NCI-H524 treated with DMSO at 0.1 percent for 48 hours (cell line): ENCODE data around the gene OR56B4.
"Not testable (repeated sequence)": the region's sequence is repeated elsewhere in the genome, so short reads cannot be mapped to it uniquely, and the experiment has no call there.

Experiments used
- DNase-seq: peaks from one replicate; lab custom pipeline; 2025; lab: John Stamatoyannopoulos, UW

OR56B4 gene, protein sequence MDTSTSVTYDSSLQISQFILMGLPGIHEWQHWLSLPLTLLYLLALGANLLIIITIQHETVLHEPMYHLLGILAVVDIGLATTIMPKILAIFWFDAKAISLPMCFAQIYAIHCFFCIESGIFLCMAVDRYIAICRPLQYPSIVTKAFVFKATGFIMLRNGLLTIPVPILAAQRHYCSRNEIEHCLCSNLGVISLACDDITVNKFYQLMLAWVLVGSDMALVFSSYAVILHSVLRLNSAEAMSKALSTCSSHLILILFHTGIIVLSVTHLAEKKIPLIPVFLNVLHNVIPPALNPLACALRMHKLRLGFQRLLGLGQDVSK

DNA sequence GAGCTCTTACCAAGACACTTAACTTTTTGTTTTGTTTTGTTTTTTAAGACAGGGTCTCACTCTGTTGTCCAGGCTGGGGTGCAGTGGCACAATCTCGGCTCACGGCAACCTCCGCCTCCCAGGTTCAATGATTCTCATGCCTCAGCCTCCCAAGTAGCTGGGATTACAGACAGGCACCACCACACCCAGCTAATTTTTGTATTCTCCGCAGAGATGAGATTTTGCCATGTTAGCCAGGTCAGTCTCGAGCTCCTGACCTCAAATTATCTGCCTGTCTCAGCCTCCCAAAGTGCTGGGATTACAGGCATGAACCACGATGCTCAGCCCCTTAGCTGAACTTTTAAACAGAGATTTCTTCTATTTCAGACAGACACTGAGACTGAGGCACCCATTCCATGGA lies at the start of gene OR56B4:
OR56B4 (plus strand) TSS at position 301 of the 400 bp plus-strand sequence; CDS start at position 396, 95 bp downstream.
- not testable (repeated sequence) for DNase-seq

DNA sequence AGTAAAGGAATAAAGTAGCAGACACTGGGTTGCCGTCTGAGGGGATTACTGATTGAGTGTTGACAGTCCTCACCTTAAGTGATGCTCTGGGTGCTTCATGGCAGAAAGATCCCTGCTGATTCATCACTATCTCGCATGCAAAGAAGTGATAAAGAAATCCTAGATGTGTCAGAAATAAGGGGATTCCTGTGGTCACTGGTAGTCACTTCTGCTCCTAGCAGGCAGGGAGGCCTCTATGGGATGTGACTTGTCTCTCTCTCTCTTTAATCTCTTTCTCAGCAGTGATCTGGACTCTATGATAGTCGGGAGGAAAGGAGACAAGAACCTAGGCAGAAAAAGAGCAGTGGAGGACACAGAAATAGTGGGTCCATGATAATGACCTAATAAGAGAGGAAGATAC lies 46.0 kb upstream of the OR56B4 start:
- DNase-seq = no peak

DNA sequence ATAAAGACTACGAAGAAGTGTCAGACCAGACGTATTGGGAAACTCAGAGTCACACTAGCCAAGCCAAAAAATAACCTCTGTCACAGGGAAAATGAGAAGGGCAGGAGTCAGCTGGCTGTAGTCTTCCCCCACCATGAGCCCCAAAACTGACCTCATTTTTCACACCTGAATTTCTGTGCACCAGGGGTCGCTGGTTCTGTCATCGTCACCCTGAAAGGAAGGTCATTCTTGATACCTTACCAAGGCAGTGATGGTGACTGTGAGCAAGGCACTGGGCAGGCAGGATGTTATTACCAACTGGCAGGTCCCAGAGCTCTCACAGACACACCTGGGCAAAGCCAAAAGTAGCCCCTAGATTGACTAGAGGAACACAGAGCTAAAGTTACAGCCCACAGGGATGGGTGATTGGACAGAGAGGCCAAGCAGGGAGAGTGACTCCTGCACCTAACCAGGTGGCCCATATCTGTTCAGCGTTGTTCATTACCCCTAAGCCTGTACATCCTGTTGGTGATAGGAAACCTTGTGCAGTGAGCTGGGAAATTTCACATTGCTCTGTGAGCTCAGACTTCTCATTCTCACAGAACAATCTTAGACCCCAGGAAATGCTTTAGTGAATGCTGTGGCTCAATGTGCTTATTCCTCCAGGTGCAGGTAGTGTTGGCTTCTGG lies 44.7 kb upstream of the OR56B4 start:
- DNase-seq = no peak

DNA sequence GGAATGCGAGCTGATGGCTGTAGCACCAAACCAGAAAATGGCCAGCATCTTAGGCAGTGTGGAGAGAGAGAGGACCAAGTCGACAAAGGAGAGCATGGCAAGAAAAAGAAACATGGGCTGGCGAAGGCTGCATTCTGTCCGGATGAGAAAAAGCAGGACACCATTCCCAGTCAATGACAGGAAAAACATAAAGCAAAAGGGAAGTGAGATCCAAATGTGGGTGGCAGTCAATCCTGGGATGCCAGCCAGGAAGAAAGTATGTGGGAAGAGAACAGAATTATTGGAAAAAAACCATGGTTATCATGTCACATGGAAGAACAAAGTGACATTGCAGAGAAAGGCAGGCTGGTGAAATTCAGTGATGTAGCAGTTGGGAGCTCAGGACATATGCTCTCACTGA lies 40.0 kb upstream of the OR56B4 start:
- DNase-seq = no peak

DNA sequence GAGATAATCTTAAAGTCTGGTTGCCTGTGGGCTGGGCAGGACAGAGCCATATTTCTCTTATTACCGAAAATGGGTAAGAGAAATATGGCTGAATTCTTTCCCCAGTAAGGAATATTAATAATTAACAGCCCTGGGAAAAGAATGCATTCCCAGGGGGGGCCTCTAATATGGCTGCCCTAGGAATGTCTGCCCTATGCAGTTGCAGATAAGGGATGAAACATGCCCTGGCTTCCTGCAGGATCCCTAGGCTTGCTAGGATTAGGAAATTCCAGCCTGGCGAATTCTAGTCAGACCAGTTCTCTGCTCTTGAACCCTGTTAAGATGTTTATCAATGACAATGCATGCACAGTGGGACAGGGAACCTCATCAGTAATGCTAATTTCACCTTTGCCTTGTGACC lies 31.0 kb upstream of the OR56B4 start:
- not testable (repeated sequence) for DNase-seq

DNA sequence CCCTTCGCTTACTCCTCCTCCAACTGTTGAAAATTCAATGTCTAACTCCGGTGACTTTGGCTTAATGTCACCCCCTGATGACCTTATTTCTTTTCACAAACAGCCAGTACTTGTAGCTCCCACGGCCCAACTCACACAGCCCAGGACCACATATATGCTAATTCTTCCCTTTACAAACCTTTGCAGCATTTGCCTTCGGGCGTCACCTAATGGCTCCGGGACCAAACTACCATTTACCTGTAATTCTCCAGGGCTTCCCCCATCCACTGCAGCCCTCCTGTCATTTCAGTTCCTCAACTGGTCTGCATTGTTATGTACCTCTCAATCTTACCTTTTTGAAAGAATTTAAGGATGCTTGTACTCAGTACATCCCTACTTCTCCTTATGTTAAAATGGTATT lies 29.8 kb upstream of the OR56B4 start:
- DNase-seq = no peak

DNA sequence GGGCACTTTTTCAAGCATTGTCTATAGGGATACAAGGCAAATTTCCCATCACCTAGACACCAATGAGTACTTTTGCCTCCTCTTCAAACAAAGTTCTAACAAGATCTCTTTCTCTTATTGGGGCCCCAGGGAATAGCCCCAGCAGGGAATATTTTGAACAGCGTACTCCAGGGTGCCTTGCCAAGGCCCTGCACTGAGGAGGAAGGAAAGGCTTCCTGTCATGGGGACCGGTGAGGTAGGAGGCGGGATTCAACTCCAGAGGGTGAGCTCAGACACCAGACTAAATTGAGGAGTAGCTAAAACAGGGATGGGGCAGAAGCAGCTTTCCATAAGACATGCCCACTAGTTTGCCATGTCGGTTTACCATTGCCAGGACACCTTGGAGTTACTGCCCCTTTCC lies 28.0 kb upstream of the OR56B4 start:
- no peak for DNase-seq

DNA sequence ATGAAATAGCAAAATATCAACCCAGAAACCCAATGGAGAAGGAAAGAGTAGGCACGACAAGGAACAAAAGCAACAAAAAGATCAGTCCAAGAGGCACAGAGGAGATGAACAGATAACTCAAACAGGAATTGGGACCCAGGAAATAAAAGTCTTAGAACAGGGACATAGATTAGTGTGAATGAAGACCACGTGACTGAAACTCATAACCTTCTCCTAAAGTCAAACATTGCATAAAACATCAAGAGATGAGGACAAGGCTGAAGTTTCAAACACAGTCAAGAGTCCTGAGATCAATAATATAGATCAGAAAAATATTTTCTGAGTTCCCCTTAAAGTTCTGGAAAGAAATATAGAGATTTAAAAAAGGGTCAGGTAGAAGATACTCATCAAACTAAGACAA lies 24.4 kb upstream of the OR56B4 start:
- no peak for DNase-seq

DNA sequence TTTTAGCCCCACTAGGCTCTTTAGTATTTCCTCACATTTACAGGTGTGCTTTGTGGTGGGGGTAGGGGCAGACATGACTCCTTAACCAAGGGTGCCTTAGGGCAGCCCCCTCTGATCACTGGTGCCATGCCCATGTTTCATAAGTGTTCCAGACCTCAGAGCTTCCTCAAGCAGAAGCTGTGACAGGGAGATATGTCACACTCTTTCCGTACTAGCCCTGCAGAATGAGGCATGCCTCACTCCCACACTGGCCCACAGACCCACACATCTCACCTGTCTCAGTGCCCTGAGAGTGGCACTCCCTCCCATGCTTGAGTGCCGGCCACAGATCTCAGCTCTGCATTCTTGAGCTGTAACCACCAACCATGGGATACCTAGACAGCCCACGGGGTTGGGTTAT lies 22.9 kb upstream of the OR56B4 start:
- no peak for DNase-seq

DNA sequence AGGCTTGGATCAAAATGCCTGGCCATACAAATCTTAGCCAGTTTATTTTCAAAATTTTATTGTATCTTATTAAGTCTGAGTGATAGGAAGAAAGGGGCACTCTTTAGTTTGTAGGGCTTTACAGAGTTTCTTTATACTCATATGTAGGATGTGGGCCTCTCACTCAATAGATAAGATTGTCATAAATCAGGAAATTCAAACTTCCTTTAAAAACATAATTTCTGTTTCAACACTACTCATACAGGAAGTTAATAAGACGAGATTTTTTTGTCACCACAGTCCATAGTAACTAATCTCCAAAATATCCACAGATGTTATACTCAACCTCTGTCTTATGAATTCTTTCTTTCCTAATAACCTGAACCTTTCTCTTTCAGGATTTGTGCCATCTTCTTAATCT lies 13.3 kb upstream of the OR56B4 start:
- no peak for DNase-seq

DNA sequence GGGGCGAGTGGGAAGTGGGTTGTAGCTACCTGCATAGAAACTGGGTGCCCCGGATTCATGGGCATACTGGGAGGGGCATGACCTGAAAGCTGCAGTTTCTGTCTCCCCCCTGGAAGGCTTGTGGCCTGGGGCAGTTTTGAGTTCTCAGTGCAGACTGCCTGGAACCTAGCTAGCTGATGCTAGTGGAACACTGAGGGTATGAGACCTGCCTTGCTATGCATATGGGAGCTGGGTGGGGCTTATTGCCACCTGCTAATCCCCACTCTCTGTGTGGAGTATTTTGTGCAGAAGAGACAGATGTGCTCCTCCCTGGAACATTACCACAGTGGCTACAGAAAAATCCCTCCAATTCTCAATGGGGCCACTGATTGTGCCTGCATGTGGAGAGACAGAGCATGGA lies 11.7 kb upstream of the OR56B4 start:
- DNase-seq = no peak

DNA sequence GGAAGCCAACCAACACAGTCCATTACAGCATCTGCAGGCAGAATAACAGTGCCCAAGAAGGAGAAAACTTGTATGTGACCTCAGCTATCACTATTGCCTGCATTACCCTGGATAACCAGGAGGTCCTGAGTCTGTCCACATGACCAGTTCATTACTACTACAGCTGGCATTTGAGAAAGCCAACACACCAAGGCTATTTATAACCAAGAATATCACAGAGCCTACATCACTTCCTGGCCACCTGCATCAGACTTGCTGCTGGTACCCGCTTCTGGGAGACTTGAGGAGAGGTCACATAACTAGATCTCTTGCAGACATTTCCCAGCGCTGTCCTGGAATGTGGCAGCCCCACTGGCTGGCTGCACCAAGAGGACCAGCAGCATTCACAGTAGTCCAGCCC lies 11.1 kb upstream of the OR56B4 start:
- no peak for DNase-seq

DNA sequence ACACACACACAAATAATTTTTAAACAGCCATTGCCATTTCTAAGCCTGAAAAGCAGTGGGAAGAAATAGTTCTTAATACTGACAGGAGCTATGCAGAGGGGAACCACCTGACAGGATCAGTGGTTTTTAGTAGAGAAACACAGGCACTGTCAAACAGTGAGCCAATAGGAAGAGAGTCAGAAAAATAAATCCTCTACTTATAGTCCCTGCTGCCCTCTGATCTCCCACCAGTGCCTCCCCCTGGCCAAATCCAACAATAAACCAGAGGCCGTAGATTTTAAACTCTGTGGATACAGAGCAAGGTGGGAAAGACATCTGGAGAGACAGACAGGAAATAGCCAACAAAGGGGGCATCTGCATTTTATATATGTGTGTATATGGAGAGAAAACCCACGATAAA lies 7.9 kb upstream of the OR56B4 start:
- no peak for DNase-seq

DNA sequence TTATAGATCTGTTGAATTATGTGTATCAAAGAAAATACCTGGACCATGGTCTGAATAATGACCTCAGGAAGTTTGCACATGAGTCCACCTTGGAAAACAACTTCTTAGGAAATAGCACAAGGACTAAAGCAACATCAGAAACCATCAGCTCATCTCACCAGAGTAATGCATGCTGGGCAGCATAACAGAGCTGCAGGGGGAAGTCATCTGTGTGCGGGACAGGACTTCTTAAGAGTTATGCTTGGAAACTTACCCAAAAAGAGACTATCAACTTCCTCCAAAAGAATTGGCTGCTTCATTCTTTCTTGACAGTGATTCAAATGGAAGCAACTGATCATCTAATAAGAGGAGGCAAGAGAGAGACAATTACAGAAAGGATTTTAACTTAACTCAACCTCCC lies 2.5 kb downstream of the OR56B4 start:
- DNase-seq = no peak

DNA sequence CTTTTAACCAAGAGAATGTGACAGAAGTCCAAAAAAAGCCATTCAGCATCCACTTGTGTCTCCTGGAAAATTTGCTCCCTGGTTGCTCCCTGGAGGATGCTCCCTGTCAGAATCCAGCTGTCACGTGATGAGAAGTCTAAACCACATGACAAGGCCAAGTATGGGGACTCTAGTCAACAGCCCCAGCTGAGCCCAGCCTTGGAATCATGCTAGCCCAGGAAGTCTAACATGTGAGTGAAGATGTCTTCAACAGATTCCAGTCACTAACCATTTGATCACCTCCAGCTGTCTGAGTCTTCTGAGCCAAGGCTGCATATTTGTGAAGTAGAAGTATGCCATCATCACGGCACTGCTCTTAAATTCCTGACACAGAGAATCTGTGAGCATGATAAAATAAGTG lies 4.2 kb downstream of the OR56B4 start:
- DNase-seq = no peak

DNA sequence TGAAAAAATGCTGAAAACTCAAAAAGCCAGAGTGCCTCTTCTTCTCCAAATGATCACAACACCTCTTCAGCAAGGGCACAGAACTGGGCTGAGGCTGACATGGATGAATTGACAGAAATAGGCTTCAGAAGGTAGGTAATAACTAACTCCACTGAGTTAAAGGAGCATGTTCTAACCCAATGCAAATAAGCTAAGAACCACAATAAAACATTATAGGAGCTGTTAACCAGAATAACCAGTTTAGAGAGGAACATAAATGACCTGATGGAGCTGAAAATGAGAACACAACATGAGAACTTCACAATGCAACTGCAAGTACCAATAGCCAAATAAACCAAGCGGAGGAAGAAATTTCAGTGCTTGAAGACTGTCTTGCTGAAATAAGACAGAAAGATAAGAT lies 9.2 kb downstream of the OR56B4 start:
- DNase-seq = no peak

DNA sequence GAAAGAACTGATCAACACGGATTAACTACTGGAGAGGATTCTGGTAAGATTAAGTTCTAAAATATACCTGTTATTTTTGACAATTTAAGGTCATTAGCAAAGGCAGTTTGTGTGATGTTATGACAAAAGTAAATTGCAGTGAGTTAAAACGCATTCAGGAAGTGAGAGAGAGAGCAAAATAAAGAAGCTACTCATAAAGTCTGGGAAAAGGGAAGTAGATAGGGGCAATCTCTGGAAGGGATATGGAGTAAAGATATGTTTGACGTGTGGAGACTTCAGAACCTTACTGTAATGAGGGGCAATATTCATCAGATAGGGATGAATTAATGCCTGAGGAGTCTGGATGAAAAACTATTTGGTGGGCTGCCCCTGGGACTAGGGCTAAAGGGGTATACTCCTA lies 16.8 kb downstream of the OR56B4 start:
- DNase-seq = no peak

DNA sequence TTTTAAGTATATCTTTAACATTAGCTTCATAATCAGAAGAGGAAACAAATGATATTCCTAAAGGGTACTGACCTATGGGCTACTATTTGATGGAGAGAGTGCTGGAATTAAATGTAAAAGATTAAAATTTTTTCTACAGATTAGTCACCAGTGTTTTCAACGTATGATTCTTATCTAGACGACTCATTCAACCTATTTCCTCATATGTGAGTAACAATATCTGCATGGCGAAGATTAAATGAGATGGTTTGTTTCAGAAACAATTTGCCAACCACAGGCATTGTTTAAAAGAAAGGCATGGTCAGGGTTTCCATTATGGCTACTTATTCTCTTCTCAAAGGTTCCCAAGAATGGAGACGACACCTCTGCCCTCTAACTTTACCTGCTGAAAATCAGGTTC lies 20.4 kb downstream of the OR56B4 start:
- DNase-seq = no peak

DNA sequence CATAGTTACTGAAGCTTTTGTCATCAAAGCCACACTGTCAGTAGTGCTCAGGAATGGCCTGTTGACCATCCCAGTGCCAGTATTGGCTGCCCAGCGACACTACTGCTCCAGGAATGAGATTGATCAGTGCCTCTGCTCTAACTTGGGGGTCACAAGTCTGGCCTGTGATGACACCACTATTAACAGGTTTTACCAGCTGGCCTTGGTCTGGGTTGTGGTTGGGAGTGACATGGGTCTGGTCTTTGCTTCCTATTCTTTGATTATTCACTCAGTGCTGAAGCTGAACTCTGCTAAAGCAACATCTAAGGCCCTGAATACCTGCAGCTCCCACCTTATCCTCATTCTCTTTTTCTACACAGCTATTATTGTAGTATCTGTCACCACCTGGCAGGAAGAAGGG lies 21.5 kb downstream of the OR56B4 start:
- no peak for DNase-seq

DNA sequence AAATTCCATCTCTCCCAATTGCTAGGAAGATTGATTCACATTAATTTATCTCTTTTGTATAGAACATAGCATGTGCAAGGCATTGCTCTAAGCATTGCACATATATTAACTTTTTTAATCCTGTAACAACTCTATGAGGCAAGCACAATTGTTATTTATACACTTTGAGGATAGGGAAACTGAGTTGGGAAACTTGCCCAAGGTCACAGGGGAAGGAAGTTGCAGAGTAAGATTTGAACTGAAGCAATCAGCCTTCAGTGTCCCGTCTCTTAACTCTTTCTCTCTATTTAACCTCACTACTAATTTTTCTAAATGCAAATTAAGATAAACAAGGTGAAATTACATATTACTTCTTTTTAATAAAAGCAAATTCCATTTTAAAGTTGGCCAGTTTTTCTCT lies 22.2 kb downstream of the OR56B4 start:
- no peak for DNase-seq

DNA sequence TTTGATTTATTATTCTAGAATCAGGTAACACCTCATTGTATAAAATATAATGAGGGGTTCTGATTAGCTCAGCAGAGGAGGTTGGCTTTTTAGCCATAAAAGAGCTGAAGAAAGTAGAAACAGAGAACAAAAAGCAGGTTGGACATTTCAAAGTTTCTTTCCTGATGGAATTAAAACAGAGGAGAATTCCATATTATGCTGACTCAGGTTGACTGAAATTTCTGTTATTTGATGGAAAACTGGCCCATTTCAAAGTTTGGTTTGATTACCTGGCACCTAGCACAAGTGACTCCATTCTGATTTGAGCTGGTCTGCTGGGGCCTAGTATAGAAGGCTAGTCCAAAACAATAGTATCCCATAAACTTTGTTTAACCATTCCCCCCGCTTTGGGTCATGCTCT lies 24.9 kb downstream of the OR56B4 start:
- no peak for DNase-seq

DNA sequence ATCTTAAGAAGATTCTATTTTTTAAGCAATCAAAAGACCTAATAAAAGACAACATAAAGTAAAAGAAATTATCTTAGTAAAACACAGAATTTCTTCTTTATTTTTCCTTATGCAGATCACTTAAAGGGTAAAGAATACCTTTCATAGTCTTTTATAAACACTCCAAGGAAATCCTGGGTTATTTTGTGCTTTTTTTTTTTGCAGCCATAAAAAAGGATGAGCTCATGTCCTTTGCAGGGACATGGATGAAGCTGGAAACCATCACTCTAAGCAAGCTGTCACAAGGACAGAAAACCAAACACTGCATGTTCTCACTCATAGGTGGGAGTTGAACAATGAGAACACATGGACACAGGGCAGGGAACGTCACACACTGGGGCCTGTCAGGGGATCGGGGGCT lies 28.5 kb downstream of the OR56B4 start:
- DNase-seq = not testable (repeated sequence)

DNA sequence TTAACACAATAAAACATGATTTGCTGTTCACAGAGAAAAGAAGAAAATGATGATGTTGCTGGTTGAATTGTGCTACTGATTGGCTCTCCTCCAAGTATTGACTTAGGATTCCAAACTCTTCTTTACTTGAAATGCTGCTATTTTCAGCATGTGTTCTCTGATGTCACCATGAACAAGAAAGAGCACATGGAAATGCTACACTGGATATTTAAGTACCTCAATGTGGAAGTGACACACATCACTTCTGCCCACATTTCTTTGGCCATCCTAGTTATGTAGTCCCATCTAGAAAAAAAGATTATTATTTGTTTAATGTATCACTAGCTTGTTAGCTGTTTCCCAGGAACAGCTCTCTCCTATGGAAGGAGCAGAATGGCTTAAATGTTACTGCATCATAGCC lies 35.5 kb downstream of the OR56B4 start:
- DNase-seq = no peak

DNA sequence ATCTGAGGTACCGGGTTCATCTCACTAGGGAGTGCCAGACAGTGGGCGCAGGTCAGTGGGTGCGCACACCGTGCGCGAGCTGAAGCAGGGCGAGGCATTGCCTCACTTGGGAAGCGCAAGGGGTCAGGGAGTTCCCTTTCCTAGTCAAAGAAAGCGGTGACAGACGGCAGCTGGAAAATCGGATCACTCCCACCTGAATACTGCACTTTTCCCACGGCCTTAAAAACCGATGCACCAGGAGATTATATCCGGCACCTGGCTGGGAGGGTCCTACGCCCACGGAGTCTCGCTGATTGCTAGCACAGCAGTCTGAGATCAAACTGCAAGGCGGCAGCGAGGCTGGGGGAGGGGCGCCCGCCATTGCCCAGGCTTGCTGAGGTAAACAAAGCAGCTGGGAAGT lies 36.3 kb downstream of the OR56B4 start:
- not testable (repeated sequence) for DNase-seq
